Renal pelvis (tissue), 4 donors: ENCODE data around the gene PLLP. TPM values are rescaled to one million over a fixed set of nuclear protein-coding genes. Genes with fewer than 3 reads are reported as not detected.
A peak's percentile ranks its signal among the peaks of the same experiment; 100 is the strongest.
"Not testable (repeated sequence)": the region's sequence is repeated elsewhere in the genome, so short reads cannot be mapped to it uniquely, and the experiment has no call there.

ENCODE experiments used
- DNase-seq: peaks from one replicate; pipeline ENCODE4 v3.0.0-alpha.2; 2013
- polyA plus RNA-seq, 3 donors: library from polyadenylated mRNA; unstranded; fragments of 120-200 nt; gene quantifications; one replicate each; pipeline ENCODE4 v1.2.1, GENCODE V29; 2013; ENCODE audit not compliant: insufficient read length in 3 of 3

PLLP gene
- polyA plus RNA-seq, 3 donors = 22.5 to 26.6 (median 24.7) TPM

DNA sequence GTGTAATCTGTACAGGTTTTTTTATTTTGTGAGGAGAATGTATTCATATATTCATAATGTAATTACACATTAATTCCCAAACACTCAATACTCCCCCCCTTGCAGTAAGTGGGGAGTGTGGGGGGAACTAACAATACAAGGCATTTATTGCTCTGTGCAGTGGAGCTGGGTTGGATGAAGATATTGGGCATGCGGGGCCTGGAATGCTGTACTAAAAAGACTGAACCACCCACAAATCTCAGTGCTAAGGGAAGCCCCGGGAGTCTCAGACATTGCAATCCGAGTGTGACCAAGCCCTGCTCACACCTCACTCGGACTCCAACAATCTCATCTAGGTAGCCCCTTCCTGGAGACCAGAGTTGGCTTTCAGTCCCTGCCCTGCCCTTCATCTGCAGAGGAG is 6.0 kb downstream of the PLLP start:
- no peak for DNase-seq

GRCh38 chr16:57277586-57277985 is 6.9 kb downstream of the PLLP start:
- DNase-seq = no peak

DNA sequence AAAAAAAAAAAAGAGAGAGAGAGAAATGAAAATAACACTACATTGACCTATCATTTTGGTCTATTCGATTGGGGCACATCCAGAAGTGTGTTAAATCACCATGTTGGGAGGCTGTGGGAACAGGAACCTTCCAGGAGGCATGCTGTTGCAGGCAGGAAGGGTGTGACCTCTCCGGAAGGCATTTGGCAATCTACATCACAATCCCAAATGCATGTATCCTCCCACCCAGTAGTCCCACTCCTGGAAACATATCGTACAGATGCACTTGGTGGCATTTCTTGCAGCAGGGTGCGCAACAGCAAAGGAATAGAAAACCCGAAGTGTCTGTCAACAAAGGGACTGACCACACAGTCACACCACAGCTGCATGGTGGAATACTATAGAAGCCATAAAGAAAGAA is 7.9 kb downstream of the PLLP start:
- no peak for DNase-seq

DNA sequence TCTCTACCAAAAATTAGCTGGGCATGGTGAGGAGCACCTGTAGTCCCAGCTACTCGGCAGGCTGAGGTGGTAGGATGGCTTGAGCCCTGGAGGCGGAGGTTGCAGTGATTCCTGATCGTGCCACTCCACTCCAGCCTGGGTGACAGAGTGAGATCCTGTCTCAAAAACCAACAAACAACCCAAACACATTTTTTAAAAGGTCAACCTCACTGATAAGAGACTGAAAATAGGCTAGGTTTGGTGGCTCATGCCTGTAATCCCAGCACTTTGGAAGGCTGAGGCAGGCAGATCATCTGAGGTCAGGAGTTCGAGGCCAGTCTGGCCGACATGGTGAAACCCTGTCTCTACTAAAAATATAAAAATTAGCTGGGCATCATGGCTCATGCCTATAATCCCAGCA is 8.5 kb downstream of the PLLP start:
- not testable (repeated sequence) for DNase-seq

DNA sequence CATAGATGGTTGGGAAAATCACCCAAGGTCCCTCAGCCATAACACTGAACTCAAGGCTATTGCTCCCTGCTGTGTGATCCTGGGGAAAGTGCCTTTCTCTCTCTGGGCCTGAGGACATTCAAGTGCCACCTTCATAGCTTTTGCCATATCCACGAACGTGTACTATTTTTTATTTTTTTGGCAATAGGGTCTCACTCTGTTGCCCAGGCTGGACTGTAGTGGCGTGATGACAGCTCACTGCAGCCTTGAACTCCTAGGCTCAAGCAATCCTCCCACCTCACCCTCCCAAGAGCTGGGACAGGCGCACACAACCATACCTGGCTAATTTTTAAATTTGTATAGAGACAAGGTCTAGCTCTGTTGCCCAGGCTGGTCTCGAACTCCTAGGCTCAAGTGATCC is 10.6 kb downstream of the PLLP start:
- no peak for DNase-seq

GRCh38 chr16:57273359-57273758 is 11.1 kb downstream of the PLLP start:
- DNase-seq = no peak

DNA sequence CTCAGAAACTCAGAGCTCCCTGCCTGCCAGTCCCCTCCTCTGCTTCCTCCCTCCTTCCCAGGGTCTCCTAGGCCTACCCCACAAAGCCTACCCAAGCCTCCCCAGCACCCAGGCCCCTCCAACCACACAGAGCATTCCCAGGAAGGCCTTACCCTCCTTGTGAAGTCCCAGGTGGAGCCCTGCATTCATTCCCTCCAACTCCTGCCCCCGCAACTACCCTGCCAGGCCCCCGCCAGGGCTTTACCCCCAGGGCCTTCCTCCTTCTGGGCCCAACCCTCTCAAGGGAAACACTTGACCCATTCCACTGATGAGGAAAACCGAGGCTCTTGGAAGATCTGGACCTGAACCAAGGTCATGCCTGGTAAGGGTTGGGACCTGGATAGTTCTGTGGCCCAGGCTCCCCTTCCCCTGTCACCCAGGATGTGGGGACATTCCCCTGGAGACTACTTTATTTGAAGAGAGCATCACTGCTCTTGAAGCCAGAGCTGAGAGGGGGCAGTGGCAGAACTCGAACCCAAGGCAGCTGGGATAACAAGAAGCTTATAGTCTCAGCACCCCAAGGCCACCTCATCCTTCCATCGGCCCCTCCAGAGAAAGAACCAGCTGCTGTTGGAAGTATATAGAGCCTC is 12.5 kb downstream of the PLLP start:
- DNase-seq = no peak

- DNase-seq = no peak
Measured at GRCh38 chr16:57271063-57271345, 13.5 kb downstream of the PLLP start.

- DNase-seq = no peak
Measured at GRCh38 chr16:57270221-57271062, 14.0 kb downstream of the PLLP start.

DNA sequence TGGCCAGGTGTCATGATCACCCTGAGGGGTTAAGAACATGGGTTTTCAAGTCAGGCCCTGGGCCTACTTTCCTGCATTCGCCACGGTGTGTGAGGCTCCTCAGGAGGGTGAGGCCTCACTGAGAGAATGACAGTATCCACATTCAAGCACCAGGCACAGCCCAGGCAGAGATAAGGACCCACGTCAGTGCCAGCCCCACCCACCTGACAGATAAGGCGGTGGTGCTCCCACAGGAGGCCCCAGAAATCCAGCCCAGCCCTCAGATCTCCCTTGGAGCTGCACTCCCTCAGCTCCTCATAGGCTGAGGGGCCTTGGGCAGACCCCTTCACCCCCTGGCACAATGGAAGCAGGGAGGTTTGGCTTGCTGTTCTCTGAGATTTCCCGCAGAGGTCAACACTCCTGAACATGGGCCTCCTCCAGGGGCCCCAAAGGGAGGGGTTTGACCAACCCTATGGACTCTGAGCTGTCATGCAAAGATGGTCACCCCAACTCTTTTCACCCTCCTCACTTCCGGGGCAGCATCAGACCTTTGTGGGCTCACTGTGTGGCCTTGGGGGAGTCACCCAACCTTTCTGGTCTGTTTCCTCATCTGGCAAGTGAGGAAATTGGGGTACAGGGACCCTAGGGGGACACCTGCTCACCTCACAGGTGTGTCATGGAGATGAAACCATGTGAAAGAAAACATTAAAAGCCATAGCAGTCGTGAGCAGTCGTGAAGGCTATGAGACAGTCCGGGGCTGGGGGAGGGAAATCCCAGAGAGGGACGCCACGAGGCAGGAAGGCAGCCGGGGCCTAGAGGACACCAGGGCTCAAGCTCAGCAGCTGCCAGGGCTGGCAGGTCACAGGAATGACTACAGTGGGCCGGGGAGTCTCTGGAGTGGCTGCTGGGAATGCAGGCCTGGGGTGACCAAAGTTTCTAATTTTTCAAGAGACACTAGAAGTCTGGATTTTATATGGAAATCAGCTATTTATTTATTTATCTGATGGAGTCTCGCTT is 15.4 kb downstream of the PLLP start:
- DNase-seq = no peak

- DNase-seq = not testable (repeated sequence)
Measured at GRCh38 chr16:57267343-57267742, 17.1 kb downstream of the PLLP start.

GRCh38 chr16:57266531-57267260 is 17.8 kb downstream of the PLLP start:
- no peak for DNase-seq

GRCh38 chr16:57265850-57266530 is 18.5 kb downstream of the PLLP start:
- DNase-seq = peak; percentile 58

GRCh38 chr16:57264950-57265371 is 19.5 kb downstream of the PLLP start:
- DNase-seq = no peak

DNA sequence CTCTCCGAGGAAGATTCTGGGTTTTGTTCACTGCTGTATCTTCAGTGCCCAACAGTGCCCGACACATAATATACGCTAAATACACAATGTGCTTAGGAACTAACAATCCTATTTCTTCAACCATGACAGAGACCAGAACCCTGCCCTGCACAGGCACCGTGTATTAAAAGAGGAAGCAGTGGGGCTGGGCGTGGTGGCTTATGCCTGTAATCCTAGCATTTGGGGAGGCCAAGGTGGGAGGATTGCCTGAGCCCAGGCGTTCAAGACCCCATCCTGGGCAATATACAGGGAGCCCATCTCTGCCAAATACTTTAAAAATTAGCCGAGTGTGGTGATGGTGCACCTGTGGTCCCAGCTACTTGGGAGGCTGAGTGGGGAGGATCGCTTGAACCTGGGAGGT is 20.1 kb downstream of the PLLP start:
- DNase-seq = no peak

GRCh38 chr16:57263541-57264351 is 20.7 kb downstream of the PLLP start:
- DNase-seq = no peak

DNA sequence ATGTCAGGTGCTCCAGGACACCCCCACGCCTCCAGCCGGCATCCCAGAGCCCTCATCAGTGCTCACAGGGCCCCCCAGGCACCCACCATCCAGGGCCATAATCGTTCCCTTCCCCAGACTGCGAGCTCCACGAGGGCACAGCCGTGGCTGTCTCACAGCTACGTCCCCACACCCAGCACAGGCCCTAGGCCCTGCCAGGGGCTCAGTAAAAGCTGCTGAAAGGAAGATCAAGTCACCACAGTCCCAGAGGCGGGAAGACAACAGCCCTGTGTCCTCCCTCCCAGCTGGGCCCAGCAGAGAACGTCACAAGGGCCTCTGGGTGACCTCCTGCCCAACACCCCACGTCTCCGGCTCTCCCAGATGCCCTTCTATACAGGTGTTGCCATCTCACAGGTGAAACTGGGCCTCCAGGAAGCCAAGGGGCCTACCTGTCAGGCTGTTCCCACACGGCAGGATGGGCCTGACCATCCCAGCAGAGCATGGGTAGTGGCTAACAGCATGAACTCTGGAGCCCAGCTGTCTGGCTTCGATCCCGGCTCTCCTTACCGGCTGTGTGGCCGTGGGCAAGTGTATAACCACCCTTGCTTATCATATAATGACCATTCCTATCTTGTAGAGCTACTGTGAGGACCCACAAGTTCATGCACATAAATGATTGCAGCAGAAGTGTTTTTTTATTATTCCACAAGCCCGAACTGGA is 21.5 kb downstream of the PLLP start:
- no peak for DNase-seq

GRCh38 chr16:57261806-57262205 is 22.7 kb downstream of the PLLP start:
- no peak for DNase-seq

DNA sequence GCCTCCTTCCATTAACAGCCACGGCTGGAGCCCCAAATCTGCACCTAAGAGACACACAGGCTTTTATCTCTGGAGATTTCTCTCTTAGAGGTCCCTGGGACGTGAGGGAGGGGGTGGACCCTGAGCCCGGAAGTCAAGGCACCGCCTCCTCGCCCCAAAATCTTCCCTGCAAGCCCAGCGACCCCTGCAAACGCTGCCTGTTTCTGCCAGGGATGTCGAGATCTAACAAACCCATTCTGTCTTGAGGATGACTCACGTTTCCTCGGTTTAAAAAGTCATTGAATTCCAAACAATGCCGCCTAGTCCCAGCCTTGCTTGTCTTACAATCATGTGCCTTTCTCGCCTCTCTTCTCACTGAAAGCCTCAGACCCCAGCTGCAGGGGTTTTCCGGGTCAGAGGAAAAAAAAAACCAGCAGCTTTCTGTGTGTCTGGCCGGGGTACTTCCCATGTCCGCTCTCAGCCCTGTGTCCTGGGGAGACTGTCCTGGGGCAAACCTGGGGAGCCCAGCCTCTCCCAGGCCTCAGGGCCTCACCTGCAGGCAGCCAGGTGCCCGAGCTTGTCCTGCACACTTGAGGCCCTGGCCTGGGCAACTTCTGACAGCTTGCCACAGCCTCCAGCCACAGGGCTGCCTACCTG is 24.1 kb downstream of the PLLP start:
- peak; percentile 16 for DNase-seq
